ACHN (cell line): ENCODE data around the gene ASTN2.
"Not testable (repeated sequence)": the region's sequence is repeated elsewhere in the genome, so short reads cannot be mapped to it uniquely, and the experiment has no call there.

Experiments used
- DNase-seq: peaks from one replicate; pipeline ENCODE4 v3.0.0-alpha.2; 2015
- in situ Hi-C: cut with HindIII; loops from 2 replicates; pipeline ENCODE4 v1.10.0; 2017; ENCODE audit warnings: low sequenced_read_pairs, low pct_ligation_motif_present, low pct_unique_long_range_greater_than_20kb

Gene ASTN2

DNA sequence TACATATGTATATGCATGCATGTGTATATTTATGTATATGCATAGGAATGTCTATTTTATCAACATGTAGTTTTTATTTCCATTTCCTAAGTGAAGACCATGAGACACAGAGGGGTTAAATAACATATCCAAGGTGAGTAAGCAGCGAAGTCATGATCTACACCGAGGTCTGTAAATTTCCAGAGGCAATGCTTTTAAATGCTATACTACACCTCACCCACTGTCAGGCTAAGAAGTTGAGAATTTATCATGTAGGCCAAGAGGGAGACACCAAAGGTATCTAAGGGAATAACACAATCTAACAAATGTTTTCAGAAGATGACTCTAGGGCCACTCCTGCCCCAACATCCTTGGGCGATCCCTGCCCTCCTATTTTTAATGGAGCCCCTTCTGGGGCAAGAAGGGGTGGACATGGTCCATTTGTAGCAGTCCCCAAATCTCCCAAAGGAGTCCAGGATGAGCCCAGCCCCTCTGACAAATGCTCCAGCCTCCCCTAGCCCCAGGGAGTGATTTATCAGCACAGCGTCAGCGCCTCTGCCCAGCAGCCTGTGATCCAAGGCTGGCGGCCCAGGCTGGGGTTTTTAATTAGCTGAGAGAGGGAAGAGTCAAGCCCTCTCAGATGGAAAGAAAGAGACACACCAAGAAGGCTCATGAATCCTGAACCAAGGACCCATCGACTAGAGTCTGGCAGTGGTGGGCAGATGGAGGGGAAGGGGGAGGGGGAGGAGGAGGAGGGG lies 339.9 kb downstream of the ASTN2 start:
- in situ Hi-C loops = no loop called here
- no peak for DNase-seq

DNA sequence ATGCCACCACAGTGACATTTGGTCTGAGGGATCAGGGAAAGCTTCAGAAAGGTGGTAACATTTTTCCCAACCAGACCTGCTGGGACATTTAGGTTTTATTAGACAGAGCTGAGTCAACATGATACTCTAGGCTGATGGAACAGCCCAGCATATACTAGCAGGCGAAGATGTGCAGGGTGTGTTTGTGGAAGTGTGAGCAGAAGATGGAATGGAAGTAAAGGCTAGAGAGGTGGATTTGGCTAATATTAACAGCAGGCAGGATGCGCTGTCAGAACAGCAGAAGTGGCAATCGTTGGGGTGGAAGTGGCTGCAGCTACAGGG lies 340.6 kb downstream of the ASTN2 start:
- in situ Hi-C loops = no loop called here
- no peak for DNase-seq

DNA sequence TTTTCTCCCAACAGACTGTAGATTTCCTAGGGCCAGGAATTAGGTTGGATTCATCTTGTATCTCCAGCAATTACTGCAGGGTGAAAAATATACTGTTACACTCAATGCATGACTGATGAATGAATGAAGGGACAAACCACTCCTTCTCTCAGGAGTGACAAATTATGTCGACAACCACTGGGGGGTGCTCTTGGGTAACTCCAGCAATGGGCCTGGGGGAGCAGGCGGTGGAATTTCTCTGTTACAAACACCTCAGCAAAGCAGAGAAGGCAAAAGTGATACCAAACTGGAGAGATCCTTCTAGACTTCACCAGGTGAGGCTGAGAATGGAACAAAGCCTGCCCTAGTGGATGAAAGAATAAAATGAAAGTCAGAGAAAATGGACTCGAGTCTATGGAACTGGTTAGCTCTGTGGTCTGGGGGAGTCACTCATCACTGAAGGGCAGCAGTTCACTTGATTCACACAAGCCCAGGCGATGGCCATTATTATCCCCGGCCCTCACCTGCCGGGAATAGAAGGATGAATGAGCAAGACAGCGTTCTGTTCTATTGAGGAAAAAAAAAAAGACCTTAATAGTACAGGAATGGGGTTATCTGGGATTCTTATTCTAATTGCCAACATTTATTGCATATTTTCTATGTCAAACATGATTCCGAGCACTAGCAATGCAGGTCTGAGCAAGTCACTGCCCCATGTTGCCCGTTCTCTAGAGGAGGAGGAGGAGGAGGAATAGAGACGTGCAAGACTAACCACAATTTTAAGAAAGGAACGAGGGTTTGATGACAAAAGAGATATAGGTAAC lies 341.1 kb downstream of the ASTN2 start:
- in situ Hi-C loops = no loop called here
- peak; percentile 25 for DNase-seq

DNA sequence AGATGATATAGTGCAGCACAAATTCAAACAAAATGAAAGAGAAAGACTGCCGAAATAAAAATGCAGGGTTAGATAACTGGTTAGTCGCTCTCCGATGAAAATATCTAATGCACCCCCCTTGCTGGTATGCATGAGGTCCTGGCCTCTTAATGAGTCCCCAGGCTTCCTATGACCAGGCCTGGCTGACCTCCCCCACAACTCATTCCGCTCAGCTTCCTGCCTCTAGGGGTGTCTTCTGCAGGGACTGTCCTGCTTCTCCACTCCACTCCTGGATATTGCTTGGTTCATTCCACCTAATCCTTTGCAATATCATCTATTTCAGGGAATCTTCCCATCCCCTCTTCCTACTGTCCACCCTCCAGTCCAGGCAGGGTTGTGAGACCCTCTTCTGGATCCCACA lies 341.8 kb downstream of the ASTN2 start:
- no peak for DNase-seq

DNA sequence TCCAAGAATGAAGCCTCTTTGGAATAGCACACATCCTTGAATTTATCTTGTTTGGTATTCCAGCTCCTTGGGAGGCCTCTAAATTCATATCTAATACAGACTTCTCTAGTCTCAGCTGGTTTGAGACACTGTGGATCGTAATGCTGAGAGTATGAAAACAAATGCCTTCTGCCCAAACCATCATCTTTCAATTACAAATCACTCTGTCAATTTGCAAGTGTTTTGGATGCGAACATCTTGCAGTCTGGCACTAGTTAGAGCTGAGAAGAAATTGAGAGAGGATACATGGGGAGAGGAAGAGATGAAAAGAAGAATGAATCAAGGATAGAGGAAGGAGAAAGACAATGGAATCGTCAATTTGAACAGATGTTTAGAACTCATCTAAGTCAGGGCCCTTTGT lies 342.6 kb downstream of the ASTN2 start:
- in situ Hi-C loops = no loop called here
- DNase-seq = no peak

More for the DNA sequence above, 341.8 kb downstream of the ASTN2 start:
- in situ Hi-C loops = no loop called here

DNA sequence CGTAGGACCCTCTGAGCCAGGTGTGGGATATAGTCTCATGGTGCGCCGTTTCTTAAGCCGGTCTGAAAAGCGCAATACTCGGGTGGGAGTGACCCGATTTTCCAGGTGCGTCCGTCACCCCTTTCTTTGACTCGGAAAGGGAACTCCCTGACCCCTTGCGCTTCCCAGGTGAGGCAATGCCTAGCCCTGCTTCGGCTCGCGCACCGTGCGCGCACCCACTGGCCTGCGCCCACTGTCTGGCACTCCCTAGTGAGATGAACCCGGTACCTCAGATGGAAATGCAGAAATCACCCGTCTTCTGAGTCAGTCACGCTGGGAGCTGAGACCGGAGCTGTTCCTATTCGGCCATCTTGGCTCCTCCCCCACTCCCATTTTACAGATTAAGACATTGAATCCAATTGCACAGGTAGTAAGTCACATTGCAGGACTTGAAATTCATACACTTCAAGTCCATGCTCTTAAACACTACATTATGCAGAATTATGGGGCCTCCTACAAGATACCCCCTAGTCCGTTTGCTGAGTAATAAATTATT lies 343.1 kb downstream of the ASTN2 start:
- in situ Hi-C loops, DNase-seq: not testable (repeated sequence)

DNA sequence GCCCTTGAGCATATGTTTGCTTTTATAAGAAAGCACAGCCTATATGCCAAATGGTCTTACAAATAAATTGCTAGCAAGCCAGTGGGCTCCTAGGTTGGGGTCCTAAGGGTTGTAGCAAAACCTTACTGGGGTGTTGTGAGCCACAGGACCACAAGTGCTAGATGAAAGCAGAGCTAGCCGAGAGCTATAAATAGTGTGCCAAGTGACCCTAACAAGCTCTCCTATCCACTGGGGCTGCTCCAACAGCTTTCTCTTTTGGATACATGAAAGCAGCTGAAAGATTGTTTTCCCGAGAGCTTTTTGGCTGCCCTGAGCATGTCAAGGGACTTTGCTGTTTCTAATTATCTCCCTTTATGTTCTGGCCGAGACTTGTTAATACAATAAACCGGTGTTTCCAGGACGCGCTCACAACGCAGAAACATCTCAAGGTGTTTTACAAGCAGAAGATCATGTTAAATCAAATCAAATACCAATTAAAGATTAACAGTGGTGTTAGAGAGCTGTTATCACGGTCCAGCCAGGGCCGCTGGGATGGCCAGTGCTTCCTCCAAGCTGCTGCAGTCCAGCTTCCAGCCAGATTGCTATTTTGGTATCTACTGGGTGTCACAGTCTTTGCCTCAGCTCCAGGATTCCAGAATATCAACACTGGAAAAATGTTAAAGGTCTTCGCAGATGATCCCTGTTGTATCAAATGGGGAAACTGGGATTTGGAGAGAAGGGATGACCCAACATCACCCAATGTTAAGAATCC lies 351.0 kb downstream of the ASTN2 start:
- no peak for DNase-seq
- in situ Hi-C loops = no loop called here

DNA sequence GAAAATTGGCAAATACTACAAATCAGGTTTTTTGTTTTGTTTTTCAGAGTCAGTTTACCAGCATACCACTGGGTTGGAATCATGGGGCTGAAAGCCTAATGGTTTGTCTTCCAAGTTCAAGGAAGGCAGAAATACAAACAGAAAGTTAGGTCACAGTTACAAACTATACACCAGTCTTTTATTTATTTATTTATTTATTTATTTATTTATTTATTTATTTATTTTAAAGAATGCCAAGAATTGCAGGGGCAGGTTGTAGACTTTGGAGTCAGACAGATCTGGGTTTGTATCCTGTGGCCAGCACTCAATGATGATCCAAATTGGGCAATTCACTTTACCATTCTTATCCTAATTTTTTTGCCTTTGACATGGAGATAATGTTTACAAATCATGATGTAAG lies 353.9 kb downstream of the ASTN2 start:
- DNase-seq = no peak
- in situ Hi-C loops = no loop called here

DNA sequence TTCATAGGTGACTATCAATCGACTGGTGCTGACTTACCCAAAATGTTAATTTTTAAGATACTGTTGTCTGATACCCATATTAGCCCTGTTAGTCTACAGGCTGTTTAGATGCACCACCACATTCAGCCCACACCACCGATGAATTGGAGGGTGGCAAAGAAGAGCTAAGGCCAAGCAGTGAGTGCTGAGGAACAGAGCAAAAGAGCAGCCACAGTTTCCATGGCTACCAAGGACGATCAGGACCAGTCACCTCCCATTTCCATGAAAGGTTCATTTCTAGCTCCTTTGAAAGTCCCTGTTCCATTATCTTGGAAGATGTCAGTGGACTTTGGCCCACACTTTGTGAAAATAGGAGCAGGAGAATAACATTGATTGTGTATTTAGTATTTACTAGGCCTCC lies 364.9 kb downstream of the ASTN2 start:
- in situ Hi-C loops = no loop called here
- DNase-seq = no peak

DNA sequence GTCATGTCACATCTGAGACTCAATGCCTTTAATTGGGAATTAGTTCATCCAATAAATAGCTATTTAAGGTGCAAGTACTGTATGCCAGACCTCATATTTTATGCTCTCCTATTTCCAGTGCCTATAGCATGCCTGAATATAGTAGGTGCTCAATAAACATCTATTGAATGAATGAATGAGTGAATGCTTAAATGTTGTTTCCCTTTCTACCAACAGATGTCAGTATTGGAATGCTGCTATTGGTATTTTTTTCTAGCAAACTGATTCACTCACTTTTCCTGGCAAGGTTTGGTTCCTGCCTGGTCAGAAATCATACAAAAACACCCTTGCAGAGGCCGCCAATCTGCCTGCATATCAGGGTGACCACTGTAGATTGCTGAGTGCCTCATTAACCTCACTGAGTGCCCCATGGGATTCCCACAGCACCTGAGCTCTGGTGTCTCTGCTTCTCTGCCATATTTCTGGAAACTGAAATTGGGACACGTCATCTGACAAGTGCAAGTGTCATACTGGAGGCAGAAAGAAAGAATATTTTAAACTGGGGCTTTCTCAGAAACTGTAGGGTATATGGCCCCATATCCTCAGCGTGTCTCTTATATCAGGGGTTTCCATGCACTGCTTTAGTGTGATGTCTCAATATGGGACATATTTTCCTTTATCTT lies 368.1 kb downstream of the ASTN2 start:
- no peak for DNase-seq
- in situ Hi-C loops = no loop called here

DNA sequence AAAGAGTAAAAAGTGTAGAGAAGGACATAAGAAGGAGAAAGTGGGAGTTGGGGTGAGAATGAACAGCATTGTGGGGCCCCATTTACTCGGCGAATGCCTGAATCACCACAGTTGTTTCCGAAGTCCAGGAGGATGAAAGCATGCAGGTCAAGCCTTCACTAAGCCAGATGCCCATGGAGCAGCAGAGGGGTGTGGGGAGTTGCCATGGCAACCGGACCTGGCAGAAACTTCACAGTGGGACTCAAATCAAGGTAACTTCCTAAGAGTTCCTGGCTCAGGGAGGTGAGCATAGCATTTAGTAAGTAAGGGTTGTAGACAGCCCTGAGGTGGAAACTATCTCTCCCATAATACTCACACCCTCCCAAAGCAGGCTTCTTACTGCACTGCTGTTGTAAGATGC lies 370.6 kb downstream of the ASTN2 start:
- in situ Hi-C loops = no loop called here
- no peak for DNase-seq

DNA sequence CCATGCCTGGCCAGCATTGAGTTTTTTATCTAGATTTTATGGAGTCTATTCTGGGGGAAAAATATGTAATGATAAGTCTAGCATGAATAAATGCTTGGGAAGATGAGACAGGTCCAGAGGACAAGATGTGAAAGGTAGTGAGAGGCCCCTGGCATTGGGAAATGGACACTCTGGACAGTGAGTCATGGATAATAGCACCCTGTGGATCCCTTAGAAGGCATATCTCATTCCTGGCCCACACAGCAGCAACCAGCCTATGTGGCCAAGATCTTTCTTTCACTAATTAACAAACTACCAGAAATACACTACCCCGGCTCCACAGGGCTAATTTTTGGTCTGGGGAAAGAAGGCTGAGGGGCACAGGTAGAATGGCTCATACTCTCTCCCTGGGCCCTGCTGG lies 371.7 kb downstream of the ASTN2 start:
- in situ Hi-C loops = no loop called here
- DNase-seq = no peak

DNA sequence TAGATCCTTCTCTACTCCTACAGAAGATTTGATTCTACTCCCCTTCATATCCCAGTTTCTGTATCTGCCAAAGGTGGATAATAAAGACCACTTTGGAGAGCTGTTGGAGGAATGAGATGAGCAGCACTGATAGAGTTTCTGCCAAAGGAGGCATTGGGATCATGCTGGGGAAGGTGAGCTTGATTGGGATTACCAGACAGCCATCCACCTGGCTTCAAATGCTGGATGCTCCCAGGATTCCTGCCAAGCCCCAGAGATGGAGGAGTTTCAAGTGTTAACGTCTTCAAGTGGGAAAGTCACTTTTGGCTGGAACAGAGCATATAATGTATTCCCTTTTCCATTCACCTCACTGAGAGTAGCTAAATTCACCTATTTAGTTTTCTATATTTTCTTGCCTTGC lies 379.3 kb downstream of the ASTN2 start:
- in situ Hi-C loops = no loop called here
- DNase-seq = no peak

DNA sequence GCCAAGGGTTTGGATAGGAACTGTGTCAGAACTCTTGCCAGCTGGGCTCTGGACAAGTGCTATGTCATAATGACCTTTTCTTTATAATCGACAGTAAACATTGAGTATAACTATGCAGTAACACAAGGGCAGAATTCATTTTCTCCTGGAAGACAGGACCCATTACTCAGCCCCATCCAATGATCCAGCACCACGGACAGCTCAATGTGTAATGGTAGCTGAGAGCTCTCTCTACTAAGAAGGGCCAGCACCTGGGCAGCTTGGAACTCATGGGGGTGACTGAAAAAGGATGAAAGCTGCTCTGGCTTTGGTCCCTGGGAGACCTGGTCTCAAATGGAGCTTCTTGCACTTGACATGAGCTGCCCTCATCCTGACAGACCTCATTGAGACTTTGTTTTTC lies 380.0 kb downstream of the ASTN2 start:
- peak; percentile 41 for DNase-seq
- in situ Hi-C loops = no loop called here

DNA sequence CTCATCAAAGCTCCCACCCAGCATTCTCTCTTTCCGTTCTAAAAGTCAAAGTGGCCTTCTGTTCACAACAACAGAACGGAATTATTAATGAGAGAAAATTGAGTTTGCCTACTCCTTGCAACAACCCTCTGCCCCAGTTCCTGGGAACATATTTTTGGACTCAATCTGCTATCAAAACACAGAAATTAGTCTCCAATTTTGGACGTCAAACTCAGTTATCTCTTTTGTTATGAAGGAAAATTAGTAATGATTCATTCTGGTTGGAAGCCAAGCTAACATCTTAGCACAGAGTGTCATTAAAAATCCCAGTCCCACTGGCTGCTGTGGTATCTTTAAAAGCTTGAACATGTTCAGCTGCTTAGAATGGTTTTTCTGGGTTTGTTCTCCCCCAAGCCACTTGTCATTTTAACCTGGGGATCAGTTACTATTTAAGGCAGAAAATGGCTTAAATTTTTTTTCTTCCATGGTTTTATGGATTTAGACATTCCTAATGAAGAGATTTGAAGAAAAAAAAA lies 384.5 kb downstream of the ASTN2 start:
- in situ Hi-C loops = no loop called here
- no peak for DNase-seq

DNA sequence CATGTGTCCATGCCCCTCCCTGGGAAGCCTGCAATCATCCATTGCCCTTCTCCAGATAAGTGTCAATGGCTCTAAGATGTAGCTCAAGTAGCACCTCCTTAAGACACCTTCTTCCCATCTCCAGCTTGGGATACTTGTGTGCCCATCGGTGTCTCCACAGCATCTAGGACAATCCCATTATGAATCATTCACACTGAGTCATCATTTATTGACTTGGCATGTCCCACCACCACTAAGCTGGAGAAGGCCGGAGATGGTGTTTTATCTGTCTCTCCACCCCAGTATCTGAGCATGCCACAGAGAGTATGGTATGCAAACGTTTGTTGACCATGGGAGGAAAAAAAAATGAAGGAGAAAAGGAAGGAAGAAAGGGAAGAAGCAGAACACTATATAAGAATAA lies 385.5 kb downstream of the ASTN2 start:
- in situ Hi-C loops = no loop called here

DNA sequence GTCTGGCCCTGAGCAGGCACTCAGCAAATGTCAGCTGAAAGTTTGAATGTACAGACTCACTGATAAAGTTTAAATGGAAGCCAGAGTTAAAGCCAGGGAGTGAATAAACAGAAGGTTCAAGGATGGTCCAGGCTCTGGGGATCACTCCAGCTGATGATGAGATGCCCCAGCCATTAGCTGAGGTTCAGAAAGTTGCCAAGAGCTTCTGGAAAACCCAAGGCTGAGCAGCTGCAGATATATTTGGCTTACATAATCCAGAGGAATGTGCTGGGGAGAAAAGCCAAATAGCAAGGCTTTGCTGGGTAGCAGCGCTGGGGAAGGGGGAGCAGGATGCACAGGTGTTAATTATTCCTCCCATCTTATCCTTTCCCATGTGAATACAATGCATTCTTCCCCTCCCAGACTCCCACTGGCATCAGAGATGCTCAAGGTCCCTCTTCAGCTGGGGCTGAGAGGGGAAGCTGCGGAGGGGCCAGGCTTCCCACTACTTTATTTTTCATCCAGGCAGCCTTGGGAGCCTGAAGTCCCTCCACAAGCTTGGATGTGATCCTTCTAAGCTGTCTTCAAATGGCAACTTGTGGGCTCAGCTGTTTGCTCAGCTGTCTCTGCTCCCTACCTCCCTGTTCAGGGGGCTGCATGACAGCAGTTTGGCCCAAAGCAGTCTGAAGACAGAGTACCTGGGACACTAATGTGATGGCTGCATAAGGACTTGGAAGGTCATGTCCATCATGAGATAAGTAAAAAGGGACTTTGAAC lies 386.6 kb downstream of the ASTN2 start:
- in situ Hi-C loops = no loop called here
- DNase-seq = no peak

More for the DNA sequence above, 385.5 kb downstream of the ASTN2 start:
- no peak for DNase-seq

DNA sequence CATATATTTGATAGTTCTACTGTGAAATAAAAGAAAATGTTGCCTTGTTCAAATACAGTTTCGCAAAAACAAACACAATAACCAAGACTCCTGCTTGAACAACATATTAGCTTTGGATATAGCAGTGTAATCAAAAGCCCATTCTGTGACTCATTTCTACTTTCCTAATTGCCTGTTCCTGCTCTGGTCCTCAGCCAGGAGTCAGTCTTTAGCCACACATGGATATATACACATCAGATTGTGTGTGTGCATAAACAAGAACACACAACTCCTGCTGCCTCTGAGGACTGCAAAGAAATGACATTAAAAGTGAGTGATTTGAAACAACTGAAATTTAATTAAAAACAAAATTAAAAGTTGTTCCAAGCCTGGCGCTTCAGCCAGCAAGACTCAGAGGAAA lies 393.0 kb downstream of the ASTN2 start:
- in situ Hi-C loops = no loop called here
- no peak for DNase-seq
